A673 (cell line): ENCODE results near the gene PRSS23. TPM values are rescaled to one million over a fixed set of nuclear protein-coding genes. Genes with fewer than 3 reads are reported as not detected.
"Not testable (repeated sequence)": the region's sequence is repeated elsewhere in the genome, so short reads cannot be mapped to it uniquely, and the experiment has no call there.

Source experiments
- BruUV-seq: library from RNA; stranded (reverse); fragments of 400-500 nt; replicated peaks from 2 replicates; lab custom pipeline; 2021; lab: Mats Ljungman, UMichigan
- CTCF ChIA-PET: fragments of 300-600 bp; sonication (Branson Sonifier 250); formaldehyde crosslinking; loops from one replicate; lab custom pipeline; 2022; ENCODE audit warnings: antibody characterized with exemption; lab: Charles Lee
- POLR2A ChIA-PET: fragments of 300-600 bp; sonication (Branson Sonifier 250); formaldehyde crosslinking; loops from one replicate; lab custom pipeline; 2022; ENCODE audit warnings: antibody characterized with exemption; ENCODE audit not compliant: low non-redundant PET; lab: Charles Lee
- DNase-seq: peaks from one replicate; pipeline ENCODE4 v3.0.0-alpha.2; 2015; ENCODE audit warnings: low spot score
- H3K27ac ChIP-seq: fragments of 200-600 bp; sonication (generic); 2 replicates; pipeline ENCODE4 v1.5.1; 2016; ENCODE audit warnings: mixed run types, low read depth, mild to moderate bottlenecking, mixed read lengths, antibody characterized with exemption, low read length; ENCODE audit not compliant: poor library complexity, severe bottlenecking
- H3K27me3 ChIP-seq: fragments of 200-600 bp; sonication (generic); replicated peaks from 2 replicates; pipeline ENCODE4 v1.6.1; 2017; ENCODE audit warnings: mixed run types, low read depth, mild to moderate bottlenecking, mixed read lengths, antibody characterized with exemption, low read length; ENCODE audit not compliant: insufficient read depth, poor library complexity
- H3K36me3 ChIP-seq: fragments of 200-600 bp; sonication (generic); 2 replicates; pipeline ENCODE4 v1.6.1; 2016; ENCODE audit warnings: mixed run types, mild to moderate bottlenecking, mixed read lengths, antibody characterized with exemption, low read length; ENCODE audit not compliant: insufficient read depth, poor library complexity, severe bottlenecking
- H3K4me1 ChIP-seq: fragments of 200-600 bp; sonication (generic); 2 replicates; pipeline ENCODE4 v1.6.1; 2017; ENCODE audit warnings: mixed run types, mild to moderate bottlenecking, mixed read lengths, antibody characterized with exemption, low read length; ENCODE audit not compliant: insufficient read depth, poor library complexity, severe bottlenecking
- H3K4me3 ChIP-seq: fragments of 200-600 bp; sonication (generic); 2 replicates; pipeline ENCODE4 v1.5.1; 2016; ENCODE audit warnings: low read depth, mixed run types, mild to moderate bottlenecking, mixed read lengths, low read length; ENCODE audit not compliant: poor library complexity, severe bottlenecking
- H3K9me3 ChIP-seq: fragments of 200-600 bp; sonication (generic); 2 replicates; pipeline ENCODE4 v1.6.1; 2016; ENCODE audit warnings: mixed run types, low read depth, mild to moderate bottlenecking, mixed read lengths, antibody characterized with exemption, low read length; ENCODE audit not compliant: poor library complexity, severe bottlenecking
- CTCF ChIP-seq: fragments of 300-800, 200-600 bp; sonication (generic); conservative IDR thresholded peaks from 2 replicates; pipeline ENCODE4 v1.5.1; 2017; ENCODE audit warnings: low read depth, mild to moderate bottlenecking, antibody characterized with exemption, low read length, moderate library complexity, mixed read lengths
- EZH2 ChIP-seq: fragments of 200-600 bp; sonication (generic); IDR thresholded peaks from 2 replicates; pipeline ENCODE4 v1.6.1; 2017; ENCODE audit warnings: borderline replicate concordance, low read depth, mild to moderate bottlenecking, mixed read lengths, antibody characterized with exemption, low read length; ENCODE audit not compliant: poor library complexity, severe bottlenecking
- intact Hi-C: fragments of 100-400 bp; cut with micrococcal nuclease; formaldehyde crosslinking; loops from one replicate; pipeline ENCODE4 v1.10.0; 2022; ENCODE audit not compliant: unreplicated experiment
- total RNA-seq: library from RNA; stranded (reverse); gene quantifications from 2 replicates; pipeline ENCODE4 v1.2.3, GENCODE V29; 2021

PRSS23 gene
- total RNA-seq, 1 experiment from 2014 or later: 12.1 TPM

GRCh38 chr11:86844762-86845508, 44.6 kb downstream of the PRSS23 start:
- H3K4me1 ChIP-seq, H3K9me3 ChIP-seq, H3K27me3 ChIP-seq, DNase-seq, BruUV-seq, intact Hi-C loops, H3K4me3 ChIP-seq, POLR2A ChIA-PET, H3K27ac ChIP-seq, CTCF ChIA-PET, H3K36me3 ChIP-seq: not testable (repeated sequence)

DNA sequence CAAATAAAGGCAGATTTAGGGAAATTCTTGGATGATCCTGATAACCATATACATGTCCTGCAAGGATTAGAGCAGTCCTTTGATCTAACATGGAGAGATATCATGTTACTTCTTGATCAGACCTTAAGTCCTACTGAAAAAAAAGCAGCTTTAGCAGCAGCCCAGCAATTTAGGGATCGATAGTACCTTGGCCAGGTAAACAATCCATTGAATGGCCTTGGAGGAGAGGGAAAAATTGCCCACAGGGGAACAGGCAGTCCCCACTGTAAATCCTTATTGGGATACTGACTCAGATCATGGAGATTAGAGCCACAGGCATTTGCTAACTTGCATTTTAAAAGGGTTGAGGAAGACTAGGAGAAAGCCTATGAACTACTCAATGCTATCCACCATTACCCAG, 47.8 kb downstream of the PRSS23 start:
- TF ChIP-seq CTCF: no peak
- TF ChIP-seq EZH2: no peak
- POLR2A ChIA-PET: no interaction called here

DNA sequence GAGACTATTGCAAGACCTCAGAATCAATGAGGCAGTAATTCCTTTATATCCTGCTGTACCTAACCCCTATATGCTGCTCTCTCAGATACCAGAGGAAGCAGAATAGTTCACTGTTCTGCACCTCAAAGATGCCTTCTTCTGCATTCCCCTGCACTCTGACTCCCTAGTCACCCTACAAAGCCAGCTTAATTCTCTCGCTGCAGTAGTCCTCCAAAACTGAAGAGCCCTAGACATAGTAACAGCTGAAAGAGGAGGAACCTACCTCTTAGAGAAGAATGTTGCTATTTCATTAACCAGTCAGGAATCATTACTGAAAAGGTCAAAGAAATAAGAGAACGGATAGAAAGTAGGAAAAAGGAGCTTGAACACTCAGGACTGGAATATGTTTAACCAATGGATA, 49.3 kb downstream of the PRSS23 start:
- no peak overlapping the region for H3K27ac ChIP-seq
- no peak overlapping the region for H3K4me3 ChIP-seq
- H3K4me1 ChIP-seq: no peaks in the 10 kb centered on the region
- H3K36me3 ChIP-seq: no peaks in the 10 kb centered on the region
- DNase-seq: no peak
- BruUV-seq: no TSS peak
- TF ChIP-seq EZH2 (no peak), CTCF (no peak)
- no peaks in the 10 kb centered on the region for H3K27me3 ChIP-seq
- ChIA-PET CTCF (no interaction called here), POLR2A (no interaction called here)
- intact Hi-C loops: no loop called here
- no peaks in the 10 kb centered on the region for H3K9me3 ChIP-seq

More for the DNA sequence above, 47.8 kb downstream of the PRSS23 start:
- H3K27ac ChIP-seq: no peak overlapping the region
- no peak for DNase-seq
- no peaks in the 10 kb centered on the region for H3K27me3 ChIP-seq
- intact Hi-C loops: no loop called here
- CTCF ChIA-PET: no interaction called here
- no peaks in the 10 kb centered on the region for H3K9me3 ChIP-seq
- H3K4me1 ChIP-seq: no peaks in the 10 kb centered on the region
- H3K36me3 ChIP-seq: no peaks in the 10 kb centered on the region
- no peak overlapping the region for H3K4me3 ChIP-seq
- BruUV-seq: no TSS peak

Other genes with a start within 250 kb of the PRSS23 start
- gene ME3, start 127.9 kb upstream of the PRSS23 start, total RNA-seq: 6.9 and 7.6 TPM in 2 replicates
- 82.7 and 89.1 TPM in 2 replicates for gene FZD4, start 154.9 kb downstream of the PRSS23 start, total RNA-seq
- gene TMEM135, start 237.4 kb downstream of the PRSS23 start, total RNA-seq: 70.3 and 86.7 TPM in 2 replicates